Measurements from ENCODE around the gene PHF2.

PHF2 gene

DNA sequence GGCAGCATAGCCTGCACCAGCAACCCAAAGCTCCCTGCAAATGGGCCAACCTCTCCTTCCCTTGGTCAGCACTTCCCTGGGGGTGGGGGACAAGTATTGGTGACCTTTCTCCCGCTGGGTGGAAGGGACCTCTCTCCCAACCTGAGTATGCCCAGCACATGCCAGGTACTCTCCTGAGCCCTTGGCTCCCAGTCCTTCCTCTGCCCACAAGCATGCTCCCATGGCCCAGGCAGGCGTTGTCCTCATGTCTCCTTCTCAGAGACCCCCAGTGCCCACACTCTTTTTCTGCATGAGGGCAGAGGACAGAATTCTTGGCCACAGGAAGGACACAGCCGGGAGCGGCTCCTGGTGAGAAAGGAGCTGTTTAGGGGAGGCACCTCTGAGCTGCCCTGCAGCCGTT, 60.3 kb downstream of the PHF2 start:
- peak in 9 of 42 donors; percentile 1 to 26 (median 3) for DNase-seq

DNA sequence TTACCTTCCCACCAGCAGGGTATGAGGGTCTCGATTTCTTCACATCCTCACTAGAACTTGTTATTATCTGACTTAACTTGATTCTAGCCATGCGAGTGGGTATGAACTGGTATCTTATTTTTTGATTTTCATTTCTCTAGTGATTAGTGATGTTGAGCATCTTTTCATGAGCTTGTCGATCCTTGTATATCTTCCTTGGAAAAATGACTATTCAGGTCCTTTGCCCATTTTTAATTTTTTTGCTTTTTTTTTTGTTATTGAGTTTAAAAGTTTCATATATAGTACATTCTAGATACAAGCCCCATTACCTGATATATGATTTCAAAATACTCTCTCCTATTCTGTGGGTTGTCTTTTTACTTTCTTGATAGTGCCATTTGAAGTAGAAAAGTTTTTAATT, 61.5 kb downstream of the PHF2 start:
- DNase-seq, result no peak
- intact Hi-C loops (cut with DNase I), result no loop called here

More for the DNA sequence above, 60.3 kb downstream of the PHF2 start:
- intact Hi-C loops (cut with DNase I), result no loop called here

DNA sequence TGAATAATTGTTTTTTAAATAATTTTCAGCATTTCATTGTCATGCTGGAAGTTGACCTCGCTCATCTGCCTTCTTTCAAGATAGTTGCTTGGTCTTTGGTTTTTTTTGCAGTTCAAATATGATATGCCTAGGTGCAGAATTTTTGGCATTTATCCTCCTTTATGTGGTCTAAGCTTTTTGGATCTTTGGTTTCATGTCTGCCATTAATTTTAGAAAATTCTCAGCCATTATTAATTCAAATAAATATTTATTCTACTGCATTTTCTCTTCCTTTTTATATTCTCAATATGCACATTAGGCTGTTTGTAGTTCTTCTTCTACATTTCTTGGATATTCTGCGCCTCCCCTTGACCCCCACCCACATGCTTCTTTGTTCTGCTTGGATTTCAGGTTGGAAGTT, 63.6 kb downstream of the PHF2 start:
- intact Hi-C loops (cut with DNase I), result no loop called here
- DNase-seq, result peak in 1 of 42 donors; percentile 1

DNA sequence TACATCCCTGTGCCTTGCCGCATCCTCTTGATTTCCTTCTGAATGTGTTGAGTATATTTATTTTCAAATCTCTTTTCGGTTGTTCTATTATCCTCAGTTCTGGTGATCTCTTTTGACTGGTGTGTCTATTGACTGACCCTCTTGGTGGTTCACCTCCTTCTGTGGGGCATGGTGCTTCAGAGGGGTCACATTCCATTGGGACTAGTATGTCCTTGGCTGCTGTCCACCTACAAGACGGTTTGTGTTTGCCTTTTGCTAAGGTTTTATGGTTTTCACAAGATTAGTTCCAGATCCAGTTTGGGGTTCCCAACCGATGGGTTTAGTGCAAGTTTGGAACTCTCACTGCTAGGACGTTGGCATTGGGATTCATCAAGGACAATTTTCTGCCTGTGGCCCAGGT, 66.6 kb downstream of the PHF2 start:
- DNase-seq, result peak in 3 of 42 donors; percentile 2 to 12 (median 7)
- intact Hi-C loops (cut with DNase I), result no loop called here

DNA sequence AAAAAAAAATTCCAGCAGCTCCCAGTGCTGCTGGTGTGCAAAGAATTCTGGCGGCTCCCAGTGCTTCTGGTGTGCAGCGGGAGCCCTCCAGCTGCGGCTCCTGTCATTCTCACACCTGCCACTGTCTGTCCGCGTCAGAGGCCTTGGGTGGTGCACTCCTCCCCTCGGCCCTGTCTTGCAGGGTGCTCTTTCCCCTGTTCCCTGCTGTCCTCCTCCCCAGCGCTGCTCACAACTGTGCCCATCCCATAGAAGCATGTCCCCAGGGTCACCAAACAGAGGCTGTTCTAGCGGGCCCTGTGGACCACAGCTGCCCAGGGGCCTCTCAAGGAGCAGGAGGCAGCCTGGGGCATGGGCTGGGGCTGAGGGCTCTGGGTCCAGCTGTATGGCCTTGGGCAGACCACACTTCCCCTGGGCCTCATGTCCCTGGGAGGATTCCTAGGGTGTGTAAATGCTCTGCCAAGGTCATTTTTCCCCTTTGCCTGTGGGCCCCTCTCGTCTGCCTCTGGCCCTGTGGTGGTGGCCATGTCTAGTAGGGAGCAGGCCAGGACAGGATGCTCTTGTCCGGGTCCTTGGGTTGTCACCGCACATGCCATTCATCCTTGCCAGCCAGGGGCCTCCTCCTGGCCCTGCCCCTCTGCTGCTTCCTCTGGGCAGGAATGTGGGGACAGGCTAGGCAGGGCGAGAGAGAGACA, 68.2 kb downstream of the PHF2 start:
- peak in 15 of 42 donors; percentile 1 to 30 (median 6) for DNase-seq
- intact Hi-C loops (cut with DNase I), result no loop called here

DNA sequence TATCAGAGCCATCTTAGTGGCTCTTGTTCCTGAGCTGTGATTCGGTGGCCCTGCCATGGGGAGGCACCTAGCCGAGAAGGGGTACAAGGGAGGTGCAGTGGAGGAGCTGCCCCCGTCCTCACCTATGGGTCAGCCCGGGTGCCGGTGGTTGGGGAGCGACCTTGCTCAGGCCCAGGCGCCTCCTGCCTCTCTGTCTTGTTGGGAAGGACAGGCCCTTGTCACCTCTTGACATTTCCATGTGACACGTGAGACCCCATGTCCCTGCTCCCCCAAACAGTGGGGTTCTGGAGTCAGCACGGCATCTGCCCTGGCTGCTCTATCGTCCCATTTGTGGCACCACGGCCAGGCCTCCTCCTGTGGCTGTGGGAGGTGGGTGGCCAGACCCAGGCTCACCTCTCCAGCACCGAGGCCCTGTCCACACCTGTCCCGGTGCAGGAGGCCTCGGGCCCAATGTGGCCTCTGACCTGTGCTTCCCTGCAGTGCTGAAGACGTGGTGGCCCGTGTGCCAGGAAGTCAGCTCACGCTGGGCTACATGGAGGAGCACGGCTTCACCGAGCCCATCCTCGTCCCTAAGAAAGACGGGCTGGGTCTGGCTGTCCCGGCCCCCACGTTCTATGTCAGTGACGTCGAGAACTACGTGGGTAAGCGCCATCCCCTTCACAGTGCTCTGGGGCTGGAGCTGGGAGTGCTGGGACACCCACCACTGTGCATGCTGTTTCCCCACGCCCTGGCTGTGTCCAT, 68.9 kb downstream of the PHF2 start:
- peak in 16 of 42 donors; percentile 2 to 32 (median 8) for DNase-seq
- intact Hi-C loops (cut with DNase I), result no loop called here

DNA sequence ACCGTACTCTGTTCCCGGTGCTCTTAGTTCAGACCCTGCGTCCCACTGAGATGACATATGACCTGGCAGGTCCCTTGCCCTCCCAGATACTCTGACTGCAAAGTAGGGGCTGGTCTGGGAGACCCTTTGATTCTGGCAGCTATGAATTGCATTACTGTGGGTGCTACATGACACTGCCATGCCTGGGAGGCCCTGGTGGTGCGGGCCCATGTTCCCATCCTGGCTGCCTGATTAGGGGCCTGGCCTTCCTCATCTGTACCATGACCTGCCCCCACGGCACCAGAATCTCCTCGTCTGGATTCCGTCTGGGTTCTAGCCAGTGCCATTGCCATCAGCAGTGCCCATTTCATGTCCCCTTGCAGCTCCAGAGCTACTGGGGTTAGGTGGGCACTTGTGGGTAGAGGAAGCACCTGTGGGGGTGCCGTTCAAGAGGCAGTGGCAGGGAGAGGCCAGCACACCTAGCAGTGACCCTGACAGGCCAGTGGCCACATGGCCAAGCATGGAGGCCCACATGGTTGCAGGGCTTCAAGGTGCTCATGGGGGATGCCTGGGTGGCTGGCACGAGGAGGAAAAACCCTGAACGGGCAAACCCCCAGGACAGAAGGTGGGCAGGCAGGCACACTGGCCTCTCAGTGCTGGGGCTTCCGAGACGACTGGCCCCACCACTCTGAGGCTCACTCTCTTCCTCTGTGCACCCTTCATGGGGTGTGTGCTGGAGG, 69.7 kb downstream of the PHF2 start:
- intact Hi-C loops (cut with DNase I), result no loop called here
- peak in 14 of 42 donors; percentile 1 to 27 (median 8) for DNase-seq

DNA sequence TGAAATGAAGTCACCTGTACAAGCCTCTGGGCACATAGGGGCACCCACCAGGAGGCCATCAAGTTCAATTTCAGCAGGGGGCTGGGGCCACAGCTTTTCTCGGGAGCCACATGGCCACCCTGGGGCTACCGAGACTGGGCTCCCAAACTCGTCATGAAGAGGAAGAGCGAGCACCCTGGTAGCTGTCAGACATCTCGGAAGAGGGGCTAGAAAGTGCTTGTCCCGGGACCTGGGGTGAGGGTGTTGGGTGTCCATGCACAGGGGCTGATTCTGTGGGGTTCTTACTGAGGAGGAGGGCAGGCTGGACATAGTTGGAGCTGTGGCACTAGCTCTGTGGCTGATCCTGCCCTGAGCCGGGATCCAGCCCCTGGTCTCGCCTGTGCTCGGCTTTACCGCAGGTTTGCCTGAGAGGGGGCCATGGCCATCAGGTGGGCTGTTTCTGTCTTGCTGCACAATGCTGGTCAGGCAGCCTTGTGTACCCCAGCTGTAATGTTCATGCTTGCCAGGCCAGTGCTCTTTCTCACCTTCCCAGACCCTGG, 70.3 kb downstream of the PHF2 start:
- intact Hi-C loops (cut with DNase I), result no loop called here
- peak in 10 of 42 donors; percentile 2 to 24 (median 6) for DNase-seq

DNA sequence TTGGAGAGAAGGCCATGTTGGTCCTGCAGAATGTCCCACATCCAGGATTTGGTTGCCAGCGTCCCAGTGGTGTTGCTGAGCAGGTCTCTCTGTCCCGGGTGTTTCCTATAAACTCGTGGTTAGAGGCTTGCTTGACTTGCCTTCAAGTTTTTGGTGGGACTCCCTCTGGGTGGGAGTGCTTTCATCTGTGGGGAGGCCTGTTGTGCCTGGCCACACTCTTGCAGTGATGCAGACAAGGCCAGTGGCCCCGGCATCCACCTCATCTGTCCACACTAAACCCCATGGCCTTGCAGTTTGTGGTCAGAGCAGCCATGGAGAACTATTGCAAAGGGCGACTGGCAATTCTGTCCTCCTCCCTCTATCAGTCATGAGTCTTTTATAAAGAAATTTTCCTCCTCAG, 71.8 kb downstream of the PHF2 start:
- DNase-seq, result peak in 9 of 42 donors; percentile 1 to 27 (median 8)
- intact Hi-C loops (cut with DNase I), result no loop called here

DNA sequence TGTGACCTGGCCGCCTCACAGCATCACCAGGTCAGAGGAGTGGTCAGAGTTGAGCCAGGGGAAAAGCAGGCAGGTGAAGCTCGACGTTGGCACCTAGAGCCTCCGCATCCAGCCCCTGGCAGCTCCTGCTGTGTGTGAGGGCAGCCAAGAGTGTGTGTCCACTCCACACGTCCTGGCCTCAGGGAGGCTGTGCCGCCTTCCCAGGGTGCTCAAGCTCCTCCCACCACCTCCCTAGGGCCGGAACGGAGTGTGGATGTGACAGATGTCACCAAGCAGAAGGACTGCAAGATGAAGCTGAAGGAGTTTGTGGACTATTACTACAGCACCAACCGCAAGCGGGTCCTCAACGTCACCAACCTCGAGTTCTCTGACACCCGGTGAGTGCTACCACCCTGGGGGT, 72.5 kb downstream of the PHF2 start:
- peak in 11 of 42 donors; percentile 1 to 36 (median 6) for DNase-seq
- intact Hi-C loops (cut with DNase I), result no loop called here

DNA sequence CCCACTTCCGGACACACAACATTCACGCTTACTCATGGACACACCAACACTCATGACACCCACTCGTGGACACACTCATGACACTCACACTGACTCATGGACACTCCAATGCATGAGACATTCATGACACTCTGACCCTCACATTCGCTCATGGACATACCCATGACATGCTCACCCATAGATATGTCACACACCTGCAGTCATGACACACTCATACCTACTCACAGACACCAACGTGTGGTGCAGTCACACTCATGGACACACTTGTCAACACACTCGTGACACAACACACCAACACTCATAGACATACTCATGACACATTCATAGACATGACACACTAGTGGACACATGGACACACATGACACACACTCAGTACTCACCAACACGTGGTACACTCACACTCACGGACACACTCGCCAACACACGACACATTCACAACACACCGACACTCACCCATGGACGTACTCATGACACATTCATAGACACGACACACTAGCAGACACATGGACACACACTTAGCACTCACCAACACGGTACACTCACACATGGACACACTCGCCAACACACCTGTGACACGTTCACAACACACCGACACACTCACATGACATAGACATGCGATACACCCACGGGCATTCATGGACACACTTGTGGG, 73.4 kb downstream of the PHF2 start:
- peak in 12 of 42 donors; percentile 0 to 25 (median 4) for DNase-seq
- intact Hi-C loops (cut with DNase I), result no loop called here

DNA sequence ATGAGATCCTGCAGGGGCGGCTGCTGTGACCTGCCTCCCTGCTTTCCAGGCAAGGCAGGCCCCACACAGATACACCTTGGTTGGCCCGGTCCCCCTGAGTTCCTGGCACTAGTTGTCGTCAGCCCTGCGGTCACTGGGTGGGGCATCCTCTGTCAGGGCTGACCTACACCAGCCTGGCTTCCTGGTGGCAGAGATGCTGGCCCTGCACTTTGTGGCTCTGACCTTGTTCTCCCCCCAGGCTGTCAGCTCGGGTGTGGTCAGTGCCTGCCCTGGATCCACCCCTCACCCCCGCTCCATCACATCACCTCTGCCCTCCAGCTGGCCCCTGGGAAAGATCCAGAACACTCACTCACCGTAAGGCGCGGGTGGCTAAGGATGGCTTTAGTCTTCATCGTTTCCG, 74.1 kb downstream of the PHF2 start:
- DNase-seq, result peak in 17 of 42 donors; percentile 1 to 36 (median 11)
- intact Hi-C loops (cut with DNase I), result no loop called here

DNA sequence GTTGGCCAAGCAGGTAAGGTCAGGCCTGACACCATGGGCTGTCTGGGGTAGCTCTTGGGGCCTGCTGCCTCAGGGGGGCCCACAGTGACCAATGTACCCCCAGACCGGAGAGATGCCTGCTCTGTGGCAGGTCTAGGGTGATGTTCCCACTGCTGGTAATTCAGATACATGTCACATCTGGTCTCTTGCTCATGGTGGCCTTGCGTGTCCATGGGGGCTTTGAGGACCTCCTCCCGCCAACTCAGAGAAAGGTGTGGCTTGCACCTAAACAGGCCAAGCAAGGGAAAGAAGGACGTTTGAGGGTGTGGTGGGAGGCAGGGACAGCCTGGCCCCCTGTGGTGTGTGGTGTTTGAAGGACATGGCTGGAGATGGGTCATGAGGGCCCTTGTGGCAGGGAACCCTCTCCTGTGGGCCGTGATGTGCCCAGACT, 75.2 kb downstream of the PHF2 start:
- peak in 7 of 42 donors; percentile 0 to 11 (median 4) for DNase-seq
- intact Hi-C loops (cut with DNase I), result no loop called here

DNA sequence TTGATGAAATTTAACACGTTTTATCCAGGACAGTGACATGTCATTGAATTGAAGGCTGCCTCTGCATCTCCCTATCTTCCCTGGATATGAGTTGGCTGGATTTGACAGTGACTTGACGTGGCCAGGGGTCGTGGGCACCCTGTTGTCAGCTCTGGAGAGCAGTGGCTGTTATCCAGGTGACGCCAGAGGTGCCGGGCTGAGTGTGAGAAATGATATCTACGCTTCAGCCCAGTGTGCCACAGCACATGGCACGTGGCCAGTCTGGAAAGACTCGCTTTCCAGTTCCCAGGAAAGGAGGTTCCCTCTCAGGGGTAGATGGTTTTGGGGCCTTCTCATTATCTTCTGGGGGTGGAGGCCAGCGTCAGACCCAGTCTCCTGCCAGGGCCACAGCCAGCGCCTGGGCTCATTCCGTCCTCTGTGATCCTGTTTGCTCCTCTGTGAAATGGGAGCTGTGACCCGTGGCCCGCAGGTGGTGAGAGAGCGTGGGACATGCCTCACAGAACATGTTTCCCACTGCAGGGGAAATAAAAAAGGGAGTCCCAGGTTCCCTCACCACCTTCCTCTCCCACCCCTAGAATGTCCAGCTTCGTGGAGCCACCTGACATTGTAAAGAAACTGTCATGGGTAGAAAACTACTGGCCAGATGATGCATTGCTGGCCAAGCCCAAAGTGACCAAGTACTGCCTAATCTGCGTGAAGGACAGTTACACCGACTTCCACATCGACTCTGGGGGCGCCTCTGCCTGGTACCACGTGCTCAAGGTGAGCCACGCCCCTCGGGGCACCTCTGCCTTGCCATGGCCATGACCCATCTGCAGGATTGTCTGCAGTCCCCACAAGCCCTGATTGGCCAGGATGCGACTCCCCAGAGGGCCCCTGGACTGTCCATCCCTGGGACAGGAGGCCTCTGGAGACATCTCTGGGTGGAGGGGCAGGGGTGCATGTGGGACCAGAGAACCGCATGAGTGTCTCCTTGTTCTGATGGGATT, 76.5 kb downstream of the PHF2 start:
- peak in 12 of 42 donors; percentile 1 to 25 (median 8) for DNase-seq
- intact Hi-C loops (cut with DNase I), result no loop called here

DNA sequence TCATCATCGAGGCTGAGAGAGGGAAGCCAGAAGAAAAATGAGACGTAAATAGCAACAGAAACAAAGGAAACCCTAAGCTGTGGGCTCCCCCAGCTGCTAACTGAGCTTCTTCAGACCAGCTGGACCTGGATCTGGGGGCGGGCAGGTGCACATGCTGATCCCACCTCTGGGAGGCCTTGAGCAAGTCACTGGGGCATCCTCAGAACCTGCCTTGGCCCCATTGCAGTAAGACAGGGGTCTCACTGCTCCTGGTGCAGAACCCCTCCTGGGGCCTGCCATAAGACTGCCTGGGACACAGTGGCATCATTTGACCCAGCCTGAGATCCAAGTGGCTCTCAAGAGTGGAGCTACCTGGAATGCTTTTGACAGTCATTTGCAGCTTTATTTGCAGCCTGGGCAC, 77.4 kb downstream of the PHF2 start:
- peak in 8 of 42 donors; percentile 1 to 15 (median 4) for DNase-seq
- intact Hi-C loops (cut with DNase I), result no loop called here

DNA sequence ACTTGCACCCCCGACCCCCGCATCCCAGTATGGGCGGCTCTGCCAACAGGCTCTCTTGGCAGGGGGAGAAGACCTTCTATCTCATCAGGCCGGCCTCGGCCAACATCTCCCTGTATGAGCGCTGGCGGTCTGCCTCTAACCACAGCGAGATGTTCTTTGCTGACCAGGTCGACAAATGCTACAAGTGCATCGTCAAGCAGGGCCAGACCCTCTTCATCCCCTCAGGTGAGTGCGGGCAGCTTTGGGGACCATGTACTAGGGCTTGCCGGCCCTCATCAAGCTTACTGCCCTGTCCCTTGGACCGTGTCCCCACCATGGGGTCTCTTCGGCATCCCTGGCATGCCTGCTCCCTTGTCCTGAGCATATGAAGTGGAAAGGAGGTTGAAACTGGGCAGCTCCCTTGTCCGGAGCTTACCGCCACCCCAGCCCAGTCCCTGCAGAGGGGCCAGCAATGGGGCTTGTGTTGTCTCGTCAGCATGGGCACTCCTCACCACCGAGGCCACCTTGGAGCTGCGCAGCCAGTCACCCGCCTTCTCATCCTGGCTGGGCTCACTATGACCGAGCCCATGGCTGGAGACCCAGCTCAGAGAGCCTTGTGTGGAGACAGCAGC, 78.1 kb downstream of the PHF2 start:
- peak in 13 of 42 donors; percentile 2 to 39 (median 7) for DNase-seq
- intact Hi-C loops (cut with DNase I), result no loop called here

All from head of caudate nucleus (tissue), 42 donors.